ENCODE data around the gene PUDP.
"Not testable (repeated sequence)": the region's sequence is repeated elsewhere in the genome, so short reads cannot be mapped to it uniquely, and the experiment has no call there.

Gene PUDP

DNA sequence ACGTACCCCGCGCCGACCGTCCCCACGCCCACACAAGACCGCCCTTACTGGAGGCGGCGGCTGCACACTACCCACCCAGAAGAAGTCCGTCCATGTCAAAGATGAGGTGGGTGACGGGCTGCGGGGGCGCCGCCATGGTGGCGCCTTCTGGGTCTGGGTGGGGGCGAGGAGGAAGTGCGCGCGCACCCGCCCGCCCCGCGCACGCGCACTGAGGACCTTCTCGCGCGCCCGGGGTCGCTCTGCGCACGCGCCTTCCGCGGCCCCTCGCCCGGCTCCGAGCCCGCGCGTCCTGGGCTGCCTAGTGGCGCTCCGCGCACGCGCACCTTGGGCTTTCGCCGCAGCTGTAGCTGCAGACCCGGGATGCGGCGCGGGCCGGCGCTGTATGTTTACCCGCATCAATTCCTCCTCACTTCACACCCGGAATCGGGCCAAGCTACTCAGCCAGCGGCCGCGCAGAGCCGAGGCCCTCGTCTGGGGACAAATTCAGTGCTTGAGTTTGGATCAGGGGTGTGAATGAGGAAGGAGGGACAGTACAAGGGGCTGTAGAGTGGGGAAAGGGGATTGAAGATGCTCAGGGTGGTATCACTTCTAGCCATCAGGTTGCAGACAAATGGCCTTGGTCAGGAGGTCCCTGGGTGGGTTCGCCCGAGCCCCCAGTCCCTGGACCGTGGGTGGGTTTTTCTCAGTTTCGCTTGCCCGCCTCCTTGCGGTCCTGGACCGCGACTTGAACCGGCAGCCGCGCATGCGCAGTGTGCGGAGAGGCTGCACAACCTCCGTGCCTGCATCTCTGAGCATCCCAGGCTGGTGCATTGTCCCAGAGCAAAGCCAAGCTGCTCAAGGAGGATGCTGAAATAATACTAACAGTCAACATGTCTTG is at the start of gene PUDP:
Gene PUDP, minus strand, starts transcription at position 176 of the 877 bp plus-strand sequence. Its CDS starts 40 bp downstream, at position 136.
- DNase-seq, result peak; percentile 94

DNA sequence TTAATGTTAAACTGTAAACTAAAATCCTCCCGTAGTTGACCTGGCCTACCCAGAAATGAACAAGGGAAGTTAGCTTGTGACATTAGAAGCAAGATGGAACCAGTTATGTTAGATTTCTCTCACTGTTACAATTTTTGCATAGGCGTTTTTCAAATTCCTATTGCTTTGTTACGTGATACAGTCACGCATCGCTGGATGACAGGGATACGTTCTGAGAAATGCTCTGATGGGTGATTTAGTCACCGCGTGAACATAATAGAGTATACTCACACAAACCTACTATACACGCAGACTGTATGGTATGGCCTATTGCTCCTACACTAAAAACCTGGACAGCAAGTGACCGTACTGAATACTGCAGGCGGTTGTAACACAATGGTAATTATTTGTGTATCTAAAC is 46.7 kb upstream of the PUDP start:
- DNase-seq, result no peak

DNA sequence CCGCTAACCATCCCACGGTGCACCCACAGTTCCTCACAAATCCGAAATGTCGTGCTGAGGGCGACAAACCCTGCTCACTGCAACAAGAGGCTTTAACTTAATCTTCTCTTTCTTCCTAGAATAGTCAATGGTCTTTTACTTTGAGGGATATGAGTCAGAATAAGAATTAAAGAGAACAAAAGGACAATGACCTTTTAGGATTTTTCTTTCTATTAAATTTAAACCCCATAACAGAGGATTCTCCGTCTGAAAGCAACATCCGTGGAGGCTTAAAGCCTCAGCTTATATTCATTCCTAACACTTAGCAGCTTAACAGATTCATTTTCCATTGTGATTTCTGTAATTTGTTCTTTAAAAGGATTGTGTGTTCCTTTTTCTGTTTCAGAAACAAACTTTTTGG is 44.9 kb upstream of the PUDP start:
- DNase-seq, result no peak

DNA sequence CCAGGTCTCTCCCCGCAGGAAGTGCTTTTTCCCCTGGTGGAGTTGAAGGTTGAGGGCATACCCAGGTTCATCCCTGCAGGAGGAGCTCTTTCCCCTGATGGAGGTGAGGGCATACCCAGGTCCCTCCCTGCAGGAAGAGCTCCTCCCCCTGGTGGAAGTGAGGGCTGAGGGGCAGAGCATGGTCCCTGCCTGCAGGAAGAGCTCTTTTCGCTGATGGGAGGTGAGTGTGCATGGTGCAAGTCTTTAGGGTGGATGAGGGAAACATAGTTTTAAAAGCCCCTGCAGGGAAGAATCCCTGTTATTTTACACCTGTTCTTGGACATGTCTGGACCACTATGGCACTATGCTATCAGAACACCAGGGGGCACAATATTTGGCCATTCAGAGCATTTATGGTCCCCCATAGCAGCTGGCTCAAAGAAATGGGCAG is 43.7 kb upstream of the PUDP start:
- no peak for DNase-seq

DNA sequence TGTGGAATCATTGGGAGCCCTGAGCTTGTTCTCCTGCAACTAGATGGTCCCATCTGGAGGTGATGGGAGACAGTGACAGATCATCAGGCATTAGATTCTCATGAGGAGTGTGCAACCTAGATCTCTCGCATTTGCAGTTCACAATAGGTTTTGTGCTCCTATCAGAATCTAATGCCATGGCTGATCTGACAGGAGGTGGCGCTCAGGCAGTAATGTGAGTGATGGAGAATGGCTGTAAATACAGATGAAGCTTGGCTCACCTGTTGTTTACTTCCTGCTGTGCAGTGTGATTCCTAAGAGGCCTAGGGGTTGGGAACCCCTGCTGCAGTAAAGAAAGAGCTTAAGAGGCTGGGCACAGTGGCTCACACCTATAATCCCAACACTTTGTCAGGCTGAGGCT is 42.2 kb upstream of the PUDP start:
- no peak for DNase-seq

DNA sequence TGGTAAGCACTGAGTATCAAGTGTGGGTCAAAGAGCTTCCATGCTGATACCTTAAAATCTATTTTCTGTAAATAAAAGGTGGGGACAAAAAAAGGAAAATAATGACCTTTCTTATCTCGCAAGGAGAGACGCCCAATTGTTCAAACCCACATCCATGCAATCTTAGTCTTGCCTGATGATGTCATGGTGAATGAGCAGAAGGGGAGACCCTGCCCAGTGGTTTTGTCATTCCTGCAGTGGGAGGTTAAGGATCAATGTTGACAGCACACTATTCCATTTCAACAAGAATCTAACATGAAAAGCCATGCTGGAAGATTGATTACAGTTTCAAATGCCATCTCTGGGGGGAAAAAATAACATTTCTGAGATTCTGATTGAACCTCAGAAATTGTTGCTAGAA is 40.7 kb upstream of the PUDP start:
- DNase-seq, result no peak

DNA sequence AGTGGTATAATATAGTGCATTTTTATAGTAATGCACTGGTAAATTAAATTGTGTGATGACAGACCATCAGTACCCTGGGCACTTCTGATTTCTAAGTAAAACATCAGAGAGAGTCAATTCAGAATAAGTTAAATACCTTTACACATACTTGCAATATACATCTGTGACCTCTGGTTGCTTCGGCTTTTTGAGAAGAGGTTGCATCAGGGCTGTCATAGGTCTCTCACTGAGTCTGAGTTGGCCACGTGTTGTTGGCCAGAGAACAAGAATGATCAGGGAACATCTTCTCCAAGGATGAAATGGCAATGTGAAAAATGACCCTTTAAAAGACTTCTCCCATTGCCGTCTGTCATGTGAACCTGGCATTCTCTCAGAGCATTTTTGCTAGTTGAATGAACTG is 36.9 kb upstream of the PUDP start:
- no peak for DNase-seq

DNA sequence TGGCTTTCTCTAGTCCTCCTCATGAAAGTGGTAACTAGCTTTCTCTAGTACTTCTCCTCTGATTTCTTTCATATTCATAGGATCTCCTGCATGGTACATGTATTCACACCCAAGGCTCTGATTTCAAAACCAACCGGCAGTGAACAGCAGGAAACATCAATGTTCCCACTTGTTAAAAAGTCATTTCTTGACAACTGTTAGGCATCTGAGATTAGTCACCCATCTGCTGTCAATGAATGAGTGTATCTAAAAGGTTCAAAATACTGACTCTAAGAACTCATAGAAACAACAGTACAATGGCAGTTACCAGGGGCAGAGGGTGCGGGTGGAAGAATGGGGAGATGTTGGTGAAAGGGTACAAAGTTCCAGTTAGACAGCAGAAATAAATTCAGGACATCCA is 31.5 kb upstream of the PUDP start:
- DNase-seq, result no peak

DNA sequence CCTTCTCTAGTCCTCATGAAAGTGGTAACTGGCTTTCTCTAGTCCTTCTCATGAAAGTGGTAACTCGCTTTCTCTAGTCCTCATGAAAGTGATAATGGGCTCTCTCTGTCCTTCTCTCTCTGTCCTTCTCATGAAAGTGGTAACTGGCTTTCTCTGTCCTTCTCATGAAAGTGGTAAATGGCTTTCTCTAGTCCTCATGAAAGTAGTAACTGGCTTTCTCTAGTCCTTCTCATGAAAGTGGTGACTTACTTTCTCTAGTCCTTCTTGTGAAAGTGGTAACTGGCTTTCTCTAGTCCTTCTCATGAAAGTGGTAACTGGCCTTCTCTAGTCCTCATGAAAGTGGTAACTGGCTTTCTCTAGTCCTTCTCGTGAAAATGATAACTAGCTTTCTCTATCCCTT is 30.9 kb upstream of the PUDP start:
- DNase-seq, result not testable (repeated sequence)

DNA sequence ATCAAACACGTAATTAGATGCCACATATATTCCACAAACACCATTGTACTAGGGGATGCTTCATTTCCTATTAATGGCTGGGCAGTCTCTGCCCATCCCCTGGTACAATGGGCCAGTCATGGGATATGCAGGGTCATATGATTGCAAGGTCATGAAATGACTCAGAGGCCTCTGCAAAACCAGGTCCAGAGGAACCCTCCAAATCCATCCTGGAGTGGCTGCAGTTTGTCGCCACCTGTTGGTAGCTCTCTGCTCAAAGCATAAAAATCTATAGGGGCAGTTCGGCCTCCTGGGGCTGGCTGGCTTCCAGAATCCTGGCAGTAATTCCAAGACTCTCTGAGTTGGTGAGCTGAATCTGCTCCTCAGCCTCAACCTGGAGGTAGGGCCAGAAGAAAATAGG is 22.9 kb upstream of the PUDP start:
- peak; percentile 14 for DNase-seq

DNA sequence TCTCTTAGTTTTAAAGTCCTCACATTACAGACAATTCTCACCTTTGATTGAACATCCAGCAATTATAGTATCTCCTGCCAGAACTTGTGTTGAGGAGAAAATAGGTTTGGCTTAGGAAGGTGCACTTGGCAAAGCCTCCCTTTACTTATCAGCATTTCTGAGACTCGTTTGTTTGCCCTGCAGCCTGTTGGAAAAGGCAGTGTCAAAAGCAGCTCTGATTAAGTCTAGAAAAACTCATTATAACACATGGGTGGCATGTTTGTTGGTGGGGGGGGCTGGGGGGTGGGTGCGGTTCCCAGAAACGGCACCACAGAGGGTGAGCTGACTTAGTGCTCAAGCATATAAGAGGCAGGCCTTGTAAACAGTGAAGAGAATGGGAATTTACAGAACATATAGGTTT is 21.7 kb upstream of the PUDP start:
- DNase-seq, result no peak

DNA sequence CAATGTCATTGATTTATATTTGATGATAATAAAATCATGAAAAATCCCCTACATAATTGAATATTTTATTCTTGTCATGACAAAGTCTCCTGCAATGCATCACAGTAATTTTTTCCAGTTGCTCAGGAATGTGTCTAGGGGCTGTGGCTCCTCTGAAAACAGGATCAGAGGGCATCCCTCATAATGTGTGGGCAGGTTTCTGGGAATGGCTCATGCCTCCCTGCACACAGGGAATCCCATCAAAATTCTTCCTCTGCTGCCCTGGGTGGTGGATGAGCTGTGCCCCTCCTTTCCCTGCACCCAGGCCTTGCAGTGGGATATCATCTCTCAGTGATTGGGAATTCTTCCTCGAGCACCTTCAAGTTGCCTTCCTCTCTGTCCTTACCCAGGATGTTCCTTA is 20.4 kb upstream of the PUDP start:
- no peak for DNase-seq

DNA sequence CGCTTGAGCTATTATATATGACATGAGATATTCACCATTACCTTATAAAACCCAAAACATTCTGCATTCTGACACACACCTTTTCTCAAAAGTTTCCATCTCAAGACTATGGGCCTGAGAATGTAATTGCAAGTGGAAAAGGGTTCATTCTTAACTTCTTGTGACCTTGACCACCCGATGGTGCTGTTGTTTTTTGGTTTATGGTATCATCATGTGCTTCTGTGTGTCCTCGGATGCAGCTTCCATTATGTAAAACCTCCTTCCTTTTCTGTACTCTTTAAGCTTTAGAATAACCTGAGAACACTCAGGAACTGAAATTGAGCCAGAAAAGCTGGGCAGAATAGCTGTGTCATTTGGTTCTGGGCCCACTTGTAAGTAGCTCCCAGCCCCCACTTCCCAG is 16.2 kb upstream of the PUDP start:
- no peak for DNase-seq

DNA sequence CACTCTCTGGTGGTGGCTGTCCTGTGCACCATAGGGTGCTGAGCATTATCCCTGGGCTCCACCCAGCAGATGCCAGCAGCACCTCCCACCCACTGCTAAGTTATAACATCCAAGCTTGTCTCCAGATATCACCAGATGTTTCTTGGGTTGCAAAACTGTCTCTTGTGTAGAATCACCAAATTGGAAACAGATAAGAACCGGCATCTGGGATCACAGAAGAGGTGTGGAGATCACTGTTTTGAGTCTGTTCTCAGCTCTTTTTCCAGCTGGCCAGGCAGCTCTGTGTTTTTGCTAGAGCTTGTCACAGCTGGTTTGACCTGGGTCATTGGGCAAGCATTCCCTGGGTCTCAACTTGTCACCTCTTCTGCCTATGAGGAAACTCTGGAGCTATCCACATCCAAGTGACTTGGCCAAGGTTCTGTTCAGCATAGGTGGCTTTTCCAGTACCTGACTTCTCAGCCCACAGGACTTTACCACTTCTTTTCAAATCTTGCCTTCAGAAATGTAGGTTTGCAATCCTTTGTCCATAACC is 15.3 kb upstream of the PUDP start:
- DNase-seq, result no peak

DNA sequence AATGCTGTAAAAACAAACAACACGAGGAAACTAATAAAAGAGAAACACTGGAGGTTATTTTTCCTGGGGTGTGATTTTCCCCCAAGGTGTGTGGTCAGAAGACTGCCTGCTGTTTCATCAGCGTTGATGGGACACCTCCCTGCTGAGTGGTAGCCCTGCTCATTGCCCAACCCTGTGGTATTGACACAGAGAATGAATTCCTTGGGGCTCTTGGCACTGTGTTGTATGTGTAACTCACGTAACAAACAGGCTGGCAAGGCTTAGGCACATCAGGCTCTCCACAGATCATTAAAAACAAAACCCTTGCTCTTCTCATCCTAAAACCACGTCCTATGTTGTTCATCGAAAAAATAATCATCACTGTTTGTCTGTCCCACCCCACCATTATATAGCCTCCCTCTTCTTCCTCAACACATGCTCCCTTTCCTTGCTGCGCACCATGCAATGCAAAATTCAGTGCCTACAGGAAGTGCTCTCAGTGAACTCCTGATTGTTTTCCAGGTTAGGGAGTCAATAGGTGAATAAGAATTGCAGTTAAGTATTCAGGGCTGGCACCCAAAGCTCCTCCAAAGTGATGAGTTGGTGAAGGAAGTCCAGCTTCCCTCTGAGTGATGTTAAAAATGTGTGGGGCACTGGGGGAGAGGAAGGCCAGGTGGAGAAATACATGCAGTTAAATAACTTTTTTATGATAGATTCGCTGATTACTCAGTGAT is 11.4 kb upstream of the PUDP start:
- DNase-seq, result no peak

DNA sequence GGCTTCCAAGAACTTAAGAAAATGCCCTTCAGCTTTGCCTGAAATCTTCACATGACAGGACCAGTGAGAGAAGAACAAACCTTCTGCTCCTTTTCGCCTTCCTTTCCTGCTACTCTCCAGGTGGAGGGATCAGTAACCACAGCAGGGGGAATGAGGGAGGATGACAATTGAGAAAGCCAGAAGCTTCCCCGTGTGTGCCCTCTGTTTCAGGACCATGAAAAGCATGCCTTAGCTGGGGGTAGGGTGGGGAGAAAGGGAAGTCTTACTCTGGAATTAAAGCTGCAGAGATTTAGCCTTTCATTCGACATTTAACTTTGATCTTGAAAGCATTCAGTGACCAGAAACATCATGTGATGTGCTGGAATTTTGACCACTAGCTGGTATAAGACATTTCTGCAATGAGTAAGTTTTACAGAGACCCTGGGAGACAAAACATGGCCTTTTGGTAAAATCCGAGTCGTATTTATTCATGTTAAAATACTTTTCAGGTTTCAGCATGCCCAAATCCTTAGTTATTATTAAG is 10.6 kb upstream of the PUDP start:
- DNase-seq, result no peak

DNA sequence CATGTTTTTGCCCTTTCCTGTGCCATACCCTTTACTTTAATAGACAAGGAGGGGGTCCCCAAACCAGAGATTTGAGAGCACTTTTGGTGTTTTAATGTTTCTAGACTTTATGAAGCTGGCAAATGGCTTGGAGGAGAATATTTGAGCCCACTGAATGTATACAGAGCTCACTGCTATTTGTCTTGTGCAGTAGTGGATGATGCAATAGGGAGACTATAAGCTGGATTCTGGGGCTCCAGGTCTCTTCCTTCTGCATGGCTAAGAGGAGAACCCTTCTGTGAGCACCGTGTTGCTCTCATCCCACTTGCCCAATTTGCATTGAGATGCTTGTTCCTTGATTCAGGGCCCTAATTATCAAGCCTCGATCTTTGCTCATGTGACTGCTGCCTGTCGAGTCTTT is 8.9 kb upstream of the PUDP start:
- no peak for DNase-seq

DNA sequence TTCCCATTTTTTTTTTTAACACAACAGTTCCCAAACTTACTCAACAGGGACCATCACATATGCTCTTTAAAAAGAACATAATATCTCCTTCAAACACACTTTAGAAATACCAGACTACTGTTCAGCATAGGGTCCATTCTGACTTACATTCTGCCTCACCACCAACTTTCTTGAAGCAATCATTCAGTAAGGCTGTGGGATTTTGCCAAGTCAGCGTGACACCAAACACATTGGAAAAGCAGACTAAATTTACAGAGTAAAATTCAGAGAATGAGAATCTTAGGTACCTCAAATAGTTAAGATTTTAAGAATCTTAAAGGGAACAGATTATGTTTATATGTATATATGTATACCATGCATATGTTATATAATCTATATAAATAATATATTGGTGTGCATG is 7.2 kb upstream of the PUDP start:
- DNase-seq, result no peak

DNA sequence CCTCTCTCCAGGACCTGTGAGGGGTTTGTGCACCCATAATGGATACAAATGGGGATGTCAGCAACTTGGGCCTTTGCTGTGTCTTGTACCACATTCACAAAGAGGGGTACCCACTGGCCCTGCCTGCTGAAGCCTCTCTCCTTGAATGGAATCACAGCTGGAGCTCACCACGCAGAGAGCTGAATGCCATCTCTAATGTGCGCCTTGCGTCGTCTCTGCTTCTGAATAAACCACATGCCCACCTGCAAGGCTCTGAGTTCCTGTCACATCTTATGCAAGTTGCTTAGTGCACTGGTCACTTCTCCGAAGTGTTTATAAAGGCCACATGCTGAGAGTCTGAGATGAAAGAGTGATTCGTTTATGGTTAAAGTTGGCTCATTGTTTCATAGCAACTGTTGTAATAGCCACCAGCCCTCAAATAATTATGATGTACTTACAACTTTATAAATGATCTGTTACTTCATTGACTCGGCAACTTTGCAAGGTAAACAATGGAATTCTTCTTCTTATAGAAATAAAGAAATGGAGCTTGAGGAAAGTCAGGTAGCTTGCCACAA is 6.2 kb upstream of the PUDP start:
- no peak for DNase-seq

DNA sequence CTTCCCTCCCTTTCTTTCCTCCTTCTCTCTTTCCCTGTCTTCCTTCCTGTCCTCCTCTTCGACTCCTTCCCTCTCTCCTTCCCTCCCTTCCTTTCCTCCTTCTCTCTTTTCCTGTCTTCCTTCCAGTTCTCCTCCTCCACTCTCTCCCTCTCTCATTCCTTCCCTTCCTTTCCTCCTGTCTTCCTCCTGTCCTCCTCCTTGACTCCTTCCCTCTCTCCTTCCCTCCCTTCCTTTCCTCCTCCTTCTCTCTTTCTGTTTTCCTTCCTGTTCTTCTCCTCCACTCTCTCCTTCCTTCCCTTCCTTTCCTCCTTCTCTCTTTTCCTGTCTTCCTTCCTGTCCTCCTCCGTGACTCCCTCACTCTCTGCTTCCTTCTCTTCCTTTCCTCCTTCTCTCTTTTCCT is 5.3 kb upstream of the PUDP start:
- no peak for DNase-seq

DNA sequence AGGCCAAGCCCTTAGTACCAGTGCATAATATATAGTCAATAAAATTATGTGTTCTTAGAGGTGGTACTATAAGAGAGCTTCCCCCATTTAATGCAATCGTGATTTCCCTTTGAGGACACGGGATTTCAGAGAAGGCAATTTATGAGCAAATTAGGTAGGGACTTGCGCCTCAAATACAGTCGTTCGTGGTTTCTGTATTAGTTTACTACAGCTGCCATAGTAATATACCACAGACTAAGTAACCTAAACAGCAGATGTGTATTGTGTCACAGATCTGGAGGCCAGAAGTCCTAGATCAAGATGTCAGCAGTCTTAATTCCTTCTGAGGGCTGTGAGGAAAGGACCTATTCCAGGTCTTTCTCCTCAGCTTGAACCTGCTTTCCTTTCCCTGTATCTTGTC is 1.5 kb upstream of the PUDP start:
- no peak for DNase-seq

DNA sequence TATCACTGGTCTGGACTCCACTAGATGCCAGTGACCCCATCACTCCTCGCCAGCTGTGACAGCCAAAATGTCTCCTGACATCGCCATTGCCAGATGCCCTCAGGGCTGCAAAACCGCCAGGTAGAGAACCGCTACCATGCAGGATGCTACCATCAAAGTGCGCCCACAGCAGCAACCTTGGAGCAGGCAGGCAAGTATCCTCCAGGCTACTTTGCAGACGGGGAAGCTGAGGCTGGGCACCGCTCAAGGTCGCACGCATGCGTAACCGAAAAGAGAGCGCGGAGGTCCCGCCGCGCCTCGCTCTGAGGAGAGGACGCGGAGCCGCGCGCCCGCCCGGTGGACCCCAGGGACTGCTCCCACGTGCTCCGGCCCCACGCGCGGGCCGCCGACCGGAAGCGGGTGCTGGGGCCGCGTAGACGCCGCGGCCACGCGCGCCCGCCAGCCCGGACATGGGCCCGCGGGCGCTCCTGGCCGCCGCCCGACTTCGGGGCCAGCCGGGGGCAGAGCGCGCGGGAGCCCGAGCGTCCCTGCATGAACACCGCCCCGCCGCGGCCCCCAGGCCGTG is 458 bp downstream of the PUDP start, which contains the start of gene STS:
Gene STS, plus strand, starts transcription at position 300 of the 565 bp plus-strand sequence. CDS start 105,488 bp downstream, outside the sequence.
- peak; percentile 61 for DNase-seq
